GM19397 (cell line): ENCODE results near the gene ABHD16B.
"Not testable (repeated sequence)": the region's sequence is repeated elsewhere in the genome, so short reads cannot be mapped to it uniquely, and the experiment has no call there.

Experiments used
- ATAC-seq: cut with Tn5 transposase; IDR thresholded peaks from one replicate; pipeline ENCODE4 v1.9.1; 2021; ENCODE audit warnings: mild to moderate bottlenecking, moderate library complexity; ENCODE audit not compliant: unreplicated experiment

ABHD16B gene

DNA sequence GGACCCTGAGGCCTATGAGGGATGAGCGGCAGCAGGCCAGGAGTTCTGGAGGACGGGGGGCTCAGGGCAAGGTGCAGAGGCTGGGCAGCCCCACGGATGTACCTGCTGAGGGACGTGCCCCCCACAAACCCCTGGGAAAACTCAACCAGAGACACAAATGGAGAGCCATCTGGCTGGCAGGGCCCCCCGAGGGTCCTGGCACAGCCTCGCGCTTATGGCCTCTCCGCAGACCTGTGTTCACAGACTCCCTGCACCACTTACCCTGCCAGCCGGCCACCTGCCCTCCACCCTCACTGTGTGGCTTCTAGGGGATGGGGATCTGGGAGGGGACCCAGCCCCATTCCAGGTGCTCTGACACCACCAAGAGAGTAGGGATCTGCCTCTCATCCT, 26.8 kb upstream of the ABHD16B start:
- no peak for ATAC-seq

- ATAC-seq: no peak
These were observed 26.1 kb upstream of the ABHD16B start for GRCh38 chr20:63835021-63835858.

GRCh38 chr20:63836458-63837344, 24.6 kb upstream of the ABHD16B start:
- ATAC-seq: no peak

GRCh38 chr20:63837479-63837878, 23.8 kb upstream of the ABHD16B start:
- ATAC-seq: no peak

GRCh38 chr20:63839620-63840019, 21.7 kb upstream of the ABHD16B start:
- no peak for ATAC-seq

DNA sequence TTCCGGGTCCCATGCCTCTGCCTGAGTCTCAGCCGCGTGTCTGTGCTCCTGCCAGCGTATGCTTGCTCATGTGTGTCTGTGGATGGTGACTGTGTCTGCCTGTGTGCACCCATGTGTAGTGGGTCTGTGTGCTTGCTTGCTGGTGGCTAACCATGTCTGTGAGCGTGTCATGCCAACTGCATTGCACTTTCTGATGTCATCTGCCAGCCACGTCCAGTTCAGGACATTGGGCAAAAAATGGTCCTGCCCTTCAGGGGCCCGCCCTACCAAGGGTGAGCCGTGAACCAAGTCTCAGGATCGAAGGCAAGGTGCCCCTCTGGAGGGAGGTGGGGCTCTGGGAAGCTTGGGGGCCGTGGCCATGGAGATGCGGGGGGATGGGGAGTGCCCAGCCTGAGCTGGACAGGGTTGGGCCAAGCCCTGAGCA, 20.9 kb upstream of the ABHD16B start:
- no peak for ATAC-seq

- no peak for ATAC-seq
These were observed 19.0 kb upstream of the ABHD16B start for GRCh38 chr20:63842258-63842657.

DNA sequence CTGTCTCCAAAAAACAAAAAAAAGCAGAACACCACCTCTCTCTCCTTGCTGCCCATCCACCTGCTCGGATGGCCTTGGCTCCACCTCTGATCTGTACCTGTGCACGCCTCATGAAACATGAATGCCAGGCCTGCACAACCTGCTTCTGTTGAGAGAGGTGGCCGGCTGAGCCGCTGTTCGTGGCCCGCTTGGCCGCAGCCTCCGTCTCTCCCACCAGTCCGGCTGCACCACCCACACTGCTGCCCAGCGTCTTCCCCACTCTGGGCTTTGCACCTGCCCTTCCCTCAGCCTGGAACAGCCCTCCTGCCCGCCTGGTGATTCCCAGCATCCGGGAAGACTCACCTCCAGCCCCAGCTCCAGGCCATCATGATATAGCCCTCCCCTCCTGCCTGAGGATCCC, 18.1 kb upstream of the ABHD16B start:
- ATAC-seq: no peak

- ATAC-seq: no peak
These were observed 17.5 kb upstream of the ABHD16B start for GRCh38 chr20:63843778-63844177.

DNA sequence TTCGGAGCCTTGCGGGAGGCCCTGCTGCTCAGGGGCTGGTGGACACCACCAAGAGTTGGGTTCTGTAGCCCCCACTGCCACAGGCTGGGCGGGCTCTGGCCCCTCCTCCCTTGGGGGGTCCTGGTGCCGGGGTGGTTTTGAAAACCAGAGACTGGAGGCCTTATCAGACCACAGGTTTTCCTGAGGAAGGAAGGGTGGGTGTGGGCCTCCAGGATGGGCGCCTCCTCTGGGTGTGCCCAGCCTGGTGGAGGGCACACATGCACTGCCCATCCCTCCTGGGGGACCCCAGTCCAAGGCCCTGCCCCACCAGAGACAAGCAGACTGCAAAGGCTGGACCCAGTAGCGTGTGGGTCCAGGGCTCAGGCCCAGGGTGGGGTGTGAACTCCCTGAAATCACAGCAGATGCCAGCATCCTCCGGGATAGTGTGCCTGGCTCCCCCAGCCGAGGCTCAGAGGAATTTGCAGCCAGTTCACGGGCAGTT, 16.7 kb upstream of the ABHD16B start:
- ATAC-seq: no peak

DNA sequence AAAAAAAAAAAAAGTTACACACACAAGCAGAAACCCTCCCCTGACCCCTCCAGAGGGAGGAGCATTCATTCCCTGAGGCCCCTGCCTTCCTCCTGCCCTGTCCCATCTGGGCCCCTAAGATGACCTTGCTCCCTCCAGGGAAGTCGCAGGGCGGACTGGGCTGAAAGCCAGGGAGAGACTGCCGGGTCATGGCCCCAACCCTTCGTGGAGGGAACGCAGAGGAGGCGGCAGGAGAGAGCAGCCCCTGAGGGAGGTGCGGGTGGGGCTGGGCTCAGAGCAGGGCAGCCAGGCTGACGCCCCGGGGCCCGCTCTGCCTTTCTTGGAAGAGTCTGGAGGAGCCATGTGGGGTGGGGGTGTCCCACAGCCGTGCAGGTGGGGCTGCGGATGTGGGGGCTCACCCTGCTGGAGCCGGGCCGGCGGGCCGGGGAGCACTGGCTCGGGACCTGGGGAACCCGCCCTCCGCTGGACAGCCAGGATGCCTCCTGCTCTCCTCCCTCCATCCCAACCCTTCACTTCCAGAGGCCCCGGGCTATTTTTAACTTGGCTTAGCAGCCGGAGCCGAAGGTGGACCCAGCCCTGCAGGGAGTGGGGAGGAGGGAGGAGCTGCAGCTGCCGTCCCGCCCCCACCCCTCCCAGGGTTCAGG, 15.0 kb upstream of the ABHD16B start:
- no peak for ATAC-seq

- no peak for ATAC-seq
These were observed 14.4 kb upstream of the ABHD16B start for GRCh38 chr20:63846888-63847236.

- no peak for ATAC-seq
These were observed 13.9 kb upstream of the ABHD16B start for GRCh38 chr20:63847237-63848002.

DNA sequence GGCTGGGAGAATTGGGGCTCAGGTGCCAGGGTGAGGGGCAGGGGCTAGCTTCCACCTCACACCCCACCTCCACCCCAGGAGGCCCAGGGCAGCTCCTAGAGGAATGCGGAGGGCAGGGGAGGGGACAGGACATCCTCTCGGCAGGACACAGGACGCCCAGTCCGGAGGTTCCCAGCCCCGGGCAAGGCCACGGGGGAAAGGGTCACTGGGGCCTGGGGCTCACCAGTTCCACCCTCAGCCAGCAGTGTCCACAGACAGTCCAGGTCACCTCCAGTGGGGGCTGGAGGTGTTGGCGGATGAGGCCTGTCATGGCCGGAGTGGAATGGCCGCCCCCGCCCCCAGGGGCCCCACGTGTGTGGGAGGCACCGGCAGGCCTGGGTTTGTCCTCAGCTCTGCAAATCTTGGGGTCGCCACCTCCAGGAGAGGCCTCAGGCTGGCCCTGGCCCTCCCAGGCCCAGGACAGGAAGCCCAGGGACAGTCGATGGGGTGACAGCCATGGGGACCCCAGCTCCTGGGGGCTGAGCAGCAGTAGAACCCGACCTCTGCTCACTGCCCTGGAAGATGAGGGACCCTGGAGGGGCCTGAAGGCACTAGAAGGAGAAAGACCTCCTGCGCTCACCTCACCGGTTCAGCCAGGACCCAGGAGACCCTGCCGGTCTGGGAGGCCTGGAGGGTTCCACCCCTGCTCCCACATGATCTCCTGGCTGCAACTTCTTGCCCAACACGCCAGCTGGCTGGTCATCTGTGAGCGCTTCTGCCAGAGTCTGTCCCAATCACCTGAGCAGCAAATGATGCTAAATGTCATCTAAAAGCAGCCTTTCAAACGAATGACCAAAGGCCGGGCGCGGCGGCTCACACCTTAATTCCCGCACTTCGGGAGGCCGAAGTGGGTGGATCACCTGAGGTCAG, 13.0 kb upstream of the ABHD16B start:
- no peak for ATAC-seq

GRCh38 chr20:63850689-63851547, 10.4 kb upstream of the ABHD16B start:
- peak; percentile 69 for ATAC-seq

GRCh38 chr20:63851548-63851943, 9.8 kb upstream of the ABHD16B start:
- not testable (repeated sequence) for ATAC-seq

DNA sequence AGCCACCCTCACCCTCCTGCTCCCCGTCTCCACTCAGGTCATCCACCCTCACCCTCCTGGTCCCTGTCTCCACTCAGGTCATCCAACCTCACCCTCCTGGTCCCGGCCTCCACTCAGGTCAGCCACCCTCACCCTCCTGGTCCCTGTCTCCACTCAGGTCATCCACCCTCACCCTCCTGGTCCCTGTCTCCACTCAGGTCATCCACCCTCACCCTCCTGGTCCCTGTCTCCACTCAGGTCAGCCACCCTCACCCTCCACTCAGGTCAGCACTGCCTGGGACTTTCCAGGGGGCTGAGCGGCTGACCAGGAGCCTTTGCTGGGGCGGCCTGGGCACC, 7.6 kb upstream of the ABHD16B start:
- ATAC-seq: not testable (repeated sequence)

DNA sequence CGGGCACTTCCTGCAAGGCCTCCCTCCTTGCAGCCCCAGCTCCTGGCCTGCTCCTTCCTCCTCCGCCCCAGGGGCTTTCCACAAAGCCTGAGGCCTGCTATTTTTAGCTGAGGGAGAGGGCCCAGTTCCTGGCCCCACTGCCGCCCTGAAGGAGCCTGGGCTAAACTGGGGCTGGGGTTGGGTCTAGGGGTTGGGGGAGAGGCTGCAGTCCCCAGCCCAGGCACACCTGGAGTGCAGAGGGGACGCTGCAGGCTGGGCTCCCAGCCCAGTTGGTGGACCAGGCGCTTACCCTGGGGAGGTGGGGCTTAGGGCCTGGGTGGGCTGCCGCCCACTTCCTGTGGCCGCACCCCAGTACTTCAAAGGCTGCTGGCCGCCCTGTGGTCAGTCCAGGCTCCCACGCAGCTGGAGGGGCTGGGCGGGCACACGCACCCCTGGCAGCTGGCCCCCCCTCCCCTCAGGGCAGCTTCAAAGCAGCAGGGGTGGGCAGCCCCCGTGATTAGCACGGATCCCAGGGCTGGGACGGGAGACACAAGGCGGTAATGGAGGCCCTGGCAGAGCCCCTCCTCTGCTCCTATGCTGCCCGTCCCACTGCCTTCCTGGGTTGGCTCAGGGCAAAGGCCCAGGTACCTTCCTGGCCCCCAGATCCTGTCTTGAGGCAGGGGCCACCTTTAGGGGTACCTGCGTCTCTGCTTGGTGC, 7.1 kb upstream of the ABHD16B start:
- ATAC-seq: no peak
